ENCODE results near the gene PPIB.

DNA sequence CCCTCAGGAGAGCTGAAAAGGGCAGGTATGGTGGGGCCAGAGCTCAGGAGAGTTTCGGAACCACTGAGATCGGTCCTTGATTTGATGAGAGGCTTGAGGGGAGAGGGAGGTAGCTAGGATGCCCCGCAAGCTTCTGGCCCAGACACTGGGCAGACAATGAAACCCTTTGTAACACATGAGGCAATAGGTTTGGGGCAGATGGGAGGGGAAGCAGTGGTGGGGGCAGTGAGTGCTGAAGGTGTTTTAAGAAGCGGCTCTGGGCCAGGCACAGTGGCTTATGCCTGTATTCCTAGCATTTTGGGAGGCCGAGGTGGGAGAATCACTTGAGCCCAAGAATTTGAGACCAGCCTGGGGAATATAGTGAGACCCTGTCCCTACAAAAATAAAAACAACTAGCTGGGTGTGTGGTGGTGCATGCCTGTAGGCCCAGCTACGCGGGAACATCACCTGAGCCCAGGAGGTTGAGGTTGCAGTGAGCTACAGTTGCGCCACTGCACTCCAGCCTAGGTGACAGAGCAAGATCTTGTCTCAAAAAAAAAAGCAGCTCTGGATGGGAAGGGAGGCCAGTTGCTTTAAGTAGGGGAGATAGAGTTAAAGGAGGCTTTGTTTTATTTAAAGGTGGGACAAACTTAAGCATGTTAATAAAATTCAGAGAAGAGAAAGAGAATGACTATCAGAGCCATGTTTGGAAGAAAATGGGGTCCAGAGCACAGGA is 20.9 kb downstream of the PPIB start:
- TF ChIP-seq, protein P1, sequence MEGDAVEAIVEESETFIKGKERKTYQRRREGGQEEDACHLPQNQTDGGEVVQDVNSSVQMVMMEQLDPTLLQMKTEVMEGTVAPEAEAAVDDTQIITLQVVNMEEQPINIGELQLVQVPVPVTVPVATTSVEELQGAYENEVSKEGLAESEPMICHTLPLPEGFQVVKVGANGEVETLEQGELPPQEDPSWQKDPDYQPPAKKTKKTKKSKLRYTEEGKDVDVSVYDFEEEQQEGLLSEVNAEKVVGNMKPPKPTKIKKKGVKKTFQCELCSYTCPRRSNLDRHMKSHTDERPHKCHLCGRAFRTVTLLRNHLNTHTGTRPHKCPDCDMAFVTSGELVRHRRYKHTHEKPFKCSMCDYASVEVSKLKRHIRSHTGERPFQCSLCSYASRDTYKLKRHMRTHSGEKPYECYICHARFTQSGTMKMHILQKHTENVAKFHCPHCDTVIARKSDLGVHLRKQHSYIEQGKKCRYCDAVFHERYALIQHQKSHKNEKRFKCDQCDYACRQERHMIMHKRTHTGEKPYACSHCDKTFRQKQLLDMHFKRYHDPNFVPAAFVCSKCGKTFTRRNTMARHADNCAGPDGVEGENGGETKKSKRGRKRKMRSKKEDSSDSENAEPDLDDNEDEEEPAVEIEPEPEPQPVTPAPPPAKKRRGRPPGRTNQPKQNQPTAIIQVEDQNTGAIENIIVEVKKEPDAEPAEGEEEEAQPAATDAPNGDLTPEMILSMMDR (IDR thresholded peaks at IDR 0.05; ENCODE audit: insufficient read depth, low read depth, low read length): no peak
- no peak for TF ChIP-seq EZH2 (IDR thresholded peaks at IDR 0.05; ENCODE audit: insufficient read depth, low read length)
